COLO668 (cell line): ENCODE measurements around the gene KIF2A.
A peak's percentile ranks its signal among the peaks of the same experiment; 100 is the strongest.

ENCODE experiments used
- DNase-seq: peaks from one replicate; lab custom pipeline; 2025; ENCODE audit not compliant: unreplicated experiment; lab: John Stamatoyannopoulos, UW

Gene KIF2A

DNA sequence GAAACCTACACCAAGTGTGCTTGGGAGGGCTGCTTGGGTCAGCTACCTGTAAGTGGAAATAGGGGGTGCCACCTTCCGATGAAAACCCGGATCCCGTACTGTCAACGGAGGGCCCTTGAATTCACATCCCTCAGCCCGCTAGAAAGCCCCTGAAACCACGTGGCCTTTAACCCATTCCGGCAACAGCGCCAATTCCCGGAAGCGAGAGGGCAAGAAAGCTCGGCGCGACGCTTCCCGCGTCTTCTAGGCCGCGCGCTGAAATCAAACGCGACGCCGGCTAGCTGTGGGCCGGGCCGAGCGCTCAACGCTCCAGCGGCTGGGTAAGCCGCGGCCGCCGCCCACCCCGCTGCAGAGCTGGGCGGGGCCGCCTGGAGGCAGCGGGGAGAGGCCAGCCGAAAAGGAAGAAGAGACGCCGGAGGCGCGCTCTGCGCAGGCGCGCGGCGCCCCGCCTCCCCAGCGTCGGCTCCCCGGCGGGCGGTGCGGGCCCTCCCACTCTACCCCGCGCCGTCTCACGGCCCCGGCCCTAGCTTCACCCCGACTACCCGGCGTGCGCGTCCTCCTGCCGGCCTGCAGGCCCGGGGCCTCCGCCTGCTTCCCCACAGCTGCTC lies at the start of gene KIF2A:
Gene KIF2A, plus strand, starts transcription at position 492 of the 608 bp plus-strand sequence. CDS start 267 bp downstream, outside the sequence.
- peak; percentile 92 for DNase-seq

DNA sequence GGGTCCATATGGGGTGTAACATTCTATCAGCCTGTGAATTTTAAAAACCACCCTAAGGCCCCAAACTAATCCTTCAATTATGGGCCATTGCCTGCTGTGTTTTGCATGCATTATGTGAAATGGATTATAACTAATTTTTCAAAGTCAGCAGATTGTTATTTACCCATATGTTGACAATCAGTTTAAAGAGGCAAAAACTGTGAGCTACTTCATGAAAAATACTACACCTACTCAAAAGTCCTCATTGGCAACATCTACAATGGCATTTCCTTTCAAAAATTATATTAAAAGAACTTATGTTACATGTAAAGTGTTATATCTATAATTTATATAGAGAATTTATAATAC lies 49.0 kb upstream of the KIF2A start:
- no peak for DNase-seq

DNA sequence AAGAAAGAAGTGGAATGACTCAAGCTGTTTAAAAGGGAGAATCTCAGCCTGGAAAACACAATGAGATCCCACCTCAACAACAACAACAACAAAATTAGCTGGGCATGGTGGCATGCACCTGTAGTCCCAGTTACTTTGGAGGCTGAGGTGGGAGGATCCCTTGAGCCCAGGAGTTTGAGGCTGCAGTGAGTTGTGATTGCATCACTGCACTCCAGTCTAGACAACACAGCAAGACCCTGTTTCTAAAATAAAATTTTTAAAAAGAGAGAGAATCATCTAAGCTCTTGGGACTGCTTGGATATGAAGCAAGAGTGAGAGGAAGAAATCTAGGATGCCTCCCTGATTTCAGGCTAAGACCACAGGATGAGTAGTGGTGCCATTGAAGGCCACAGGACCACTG lies 47.4 kb upstream of the KIF2A start:
- no peak for DNase-seq

DNA sequence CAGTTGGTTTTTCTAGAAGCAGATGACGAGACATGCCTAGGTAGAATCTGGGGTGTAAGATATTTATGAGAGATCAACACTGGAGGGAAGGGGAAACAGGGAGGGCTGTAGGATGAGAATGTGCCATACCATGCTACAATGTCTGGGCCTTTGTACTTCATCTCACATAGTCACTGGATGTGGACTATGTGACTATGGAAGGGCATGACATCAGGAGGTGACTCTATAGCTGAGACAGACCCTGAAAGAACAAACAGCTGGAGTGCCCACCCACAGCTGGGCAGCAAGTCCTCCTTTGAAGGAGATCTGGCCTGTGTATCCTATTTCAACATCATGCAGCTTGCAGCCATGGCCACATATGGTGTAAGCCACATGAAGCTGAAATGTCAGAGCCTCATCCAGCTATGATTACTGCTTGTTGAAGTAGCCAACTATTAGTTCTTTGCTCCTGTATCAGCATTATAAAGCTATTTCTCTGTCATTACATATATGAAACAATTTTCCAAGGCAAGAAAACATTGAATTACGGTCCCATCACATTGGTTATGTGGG lies 46.2 kb upstream of the KIF2A start:
- no peak for DNase-seq

DNA sequence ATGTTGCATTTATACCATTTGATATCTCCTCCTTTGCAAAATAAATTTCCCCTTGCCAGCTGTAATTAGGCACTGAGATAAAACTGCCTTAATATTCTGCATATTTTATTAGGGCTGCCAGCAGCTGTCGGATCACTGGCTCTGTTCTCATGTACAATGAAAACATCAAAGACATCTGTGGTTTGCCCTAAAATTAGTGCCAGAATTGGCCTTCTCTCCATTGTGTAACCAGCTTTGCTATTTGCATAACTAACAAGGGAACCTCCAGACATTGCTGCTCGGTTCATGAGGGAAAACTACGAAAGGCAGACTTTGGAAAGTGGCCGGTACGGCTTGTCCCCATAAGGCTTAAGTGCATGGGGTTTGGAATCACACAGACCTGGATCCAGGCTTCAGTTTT lies 45.5 kb upstream of the KIF2A start:
- DNase-seq, result no peak

DNA sequence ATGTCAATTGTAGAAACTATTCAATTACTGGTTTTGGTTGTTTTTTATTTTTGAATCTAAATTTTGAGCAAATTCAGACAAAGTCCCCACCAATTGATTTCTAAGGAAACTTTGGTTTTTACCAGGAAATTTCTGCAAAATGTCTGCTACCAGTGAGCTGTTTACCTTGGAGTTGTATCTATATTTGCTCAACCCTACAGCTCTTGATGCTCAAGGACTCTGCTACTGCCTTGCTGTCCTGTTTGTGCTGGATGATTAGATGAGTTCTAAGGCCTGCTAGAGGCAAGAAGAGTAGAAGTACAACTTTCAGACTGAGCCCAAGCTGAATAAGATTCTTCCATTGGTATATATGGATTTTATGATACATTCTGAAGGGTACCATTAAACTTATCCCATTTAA lies 42.6 kb upstream of the KIF2A start:
- no peak for DNase-seq

DNA sequence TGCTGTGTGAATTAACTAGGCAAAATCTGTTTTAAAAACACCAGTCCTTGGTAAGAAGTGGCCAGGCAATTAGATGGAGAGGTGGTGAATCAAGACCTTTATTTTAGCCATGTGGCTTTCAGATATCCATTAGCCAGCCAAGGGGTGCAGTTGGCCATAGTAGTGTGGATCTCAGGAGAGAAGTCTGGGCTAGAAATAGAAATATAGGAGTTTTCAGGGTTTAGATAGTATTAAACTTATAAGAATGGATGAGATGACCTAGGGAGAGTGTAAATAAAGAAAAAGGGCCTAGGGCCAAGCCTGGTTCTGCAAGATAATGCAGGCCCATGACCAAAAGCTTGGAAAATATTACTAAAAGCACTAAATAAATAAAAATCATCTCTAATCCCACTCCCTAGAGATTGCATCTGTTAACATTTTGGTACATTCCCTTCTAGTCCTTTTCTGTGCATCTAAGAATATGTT lies 40.3 kb upstream of the KIF2A start:
- DNase-seq, result no peak

- DNase-seq, result no peak
Measured at GRCh38 chr5:62266573-62266972, 39.4 kb upstream of the KIF2A start.

- peak; percentile 23 for DNase-seq
Measured at GRCh38 chr5:62268234-62268633, 37.8 kb upstream of the KIF2A start.

DNA sequence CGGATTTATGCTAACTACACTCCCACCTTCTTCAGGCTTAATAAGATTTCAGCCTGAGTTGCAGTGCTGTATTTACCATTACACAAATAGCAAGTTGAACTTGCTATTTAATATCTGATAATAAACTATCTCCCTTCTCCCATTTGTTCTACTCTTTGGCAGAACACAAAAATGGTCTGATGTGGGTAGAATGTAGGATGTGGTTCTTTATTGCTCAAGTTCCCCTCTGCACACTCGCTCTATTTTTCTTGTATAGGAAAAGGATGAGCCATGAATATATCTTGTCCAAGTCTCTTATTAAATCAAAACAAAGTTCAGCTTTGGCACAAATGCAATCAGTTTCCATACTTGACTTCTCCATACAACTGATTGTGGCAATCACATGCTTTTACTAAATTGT lies 37.2 kb upstream of the KIF2A start:
- no peak for DNase-seq

DNA sequence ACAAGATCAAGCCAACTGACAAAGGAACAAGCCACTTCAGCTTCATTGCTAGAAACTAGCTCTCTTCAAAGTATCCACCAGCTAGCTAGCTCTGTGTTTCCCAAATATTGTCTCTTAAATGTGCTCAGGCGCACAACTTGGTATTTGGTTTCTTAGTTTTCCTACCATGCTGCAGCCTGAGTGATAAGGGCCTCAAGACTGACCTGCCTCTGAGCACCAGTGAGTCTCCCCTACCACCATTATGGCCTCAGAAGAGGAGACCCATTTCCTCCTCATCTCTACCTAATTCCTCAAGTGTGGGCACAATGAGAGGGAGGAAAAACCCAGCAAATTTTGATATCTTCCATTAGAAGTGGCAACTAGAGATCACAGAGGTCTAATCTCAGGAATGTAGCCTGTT lies 34.6 kb upstream of the KIF2A start:
- no peak for DNase-seq

DNA sequence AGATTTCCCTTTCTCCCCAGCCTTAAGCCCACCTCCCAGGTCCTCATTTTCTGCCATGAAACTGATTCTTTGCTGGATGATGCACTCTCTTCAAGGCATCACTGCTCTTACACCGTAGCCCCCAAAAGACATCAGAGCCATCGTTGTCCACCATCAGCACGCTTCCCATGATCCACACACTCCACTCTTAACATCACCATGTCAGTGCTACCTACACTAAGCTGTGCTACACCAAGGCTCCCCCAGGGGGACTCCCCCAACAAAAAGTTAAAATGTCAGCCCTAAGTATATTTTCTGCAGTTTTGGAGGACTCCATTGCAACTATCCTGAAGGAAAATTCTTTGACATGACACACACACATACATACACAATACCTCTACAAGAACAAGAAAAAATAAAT lies 34.1 kb upstream of the KIF2A start:
- DNase-seq, result no peak

DNA sequence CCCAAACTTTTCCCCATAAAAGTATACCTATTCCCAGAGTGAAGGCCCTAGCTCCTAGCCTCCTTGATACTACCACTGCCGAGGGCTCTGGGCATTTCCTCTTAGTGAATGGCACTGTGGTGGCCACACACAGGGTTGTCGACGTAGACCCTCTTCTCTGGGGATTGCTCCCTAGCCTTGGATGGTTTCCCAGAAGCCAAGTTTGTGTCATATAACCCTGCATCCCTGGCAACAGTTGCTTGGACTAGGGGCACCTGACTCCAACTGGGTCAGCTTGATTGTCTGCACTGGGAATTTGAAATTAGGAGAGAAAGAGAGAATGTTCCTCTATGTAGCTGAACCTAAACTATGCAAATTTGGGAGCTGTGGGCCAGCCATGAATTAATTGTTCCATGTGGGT lies 32.3 kb upstream of the KIF2A start:
- no peak for DNase-seq

GRCh38 chr5:62275581-62275980 lies 30.4 kb upstream of the KIF2A start:
- DNase-seq, result no peak

- no peak for DNase-seq
Measured at GRCh38 chr5:62281411-62281810, 24.6 kb upstream of the KIF2A start.

DNA sequence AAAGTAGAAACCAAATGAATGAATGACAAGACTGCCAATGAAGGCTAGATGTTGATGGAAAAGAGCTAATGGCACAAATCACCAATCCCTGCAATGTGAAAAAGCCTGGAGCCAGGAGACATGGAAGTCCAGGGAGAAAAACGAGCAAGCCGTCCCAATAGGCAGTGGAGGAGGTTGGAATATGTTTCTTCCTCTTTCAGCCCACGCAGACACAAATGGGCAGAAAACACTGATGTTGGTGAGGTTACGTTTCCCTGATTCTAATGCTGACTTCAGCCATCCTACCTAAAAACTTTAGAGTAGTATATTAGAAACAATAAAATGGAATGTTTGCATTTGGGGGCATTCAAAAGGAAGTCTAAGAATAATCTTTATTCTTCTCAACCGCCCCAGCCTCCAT lies 23.9 kb upstream of the KIF2A start:
- DNase-seq, result no peak

DNA sequence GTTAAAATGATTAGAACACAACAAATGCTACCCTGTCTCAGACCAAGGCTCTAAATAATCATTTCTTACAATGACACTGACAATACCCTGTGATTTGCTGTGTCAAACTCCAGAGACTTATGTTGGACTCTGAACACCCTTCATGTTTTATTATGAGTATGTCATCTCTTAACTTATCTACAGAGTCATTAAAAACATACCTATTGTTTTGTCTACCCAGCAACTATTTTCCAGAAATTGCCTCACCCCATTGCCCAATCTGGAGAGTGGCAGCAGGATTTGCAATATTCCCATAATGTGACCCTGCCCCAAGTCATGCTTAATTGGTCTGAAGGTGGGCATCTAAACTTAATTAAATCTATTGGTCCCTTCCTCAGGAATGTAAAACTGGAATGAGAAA lies 23.0 kb upstream of the KIF2A start:
- DNase-seq, result no peak

GRCh38 chr5:62283861-62284260 lies 22.1 kb upstream of the KIF2A start:
- no peak for DNase-seq

GRCh38 chr5:62284946-62285891 lies 20.8 kb upstream of the KIF2A start:
- no peak for DNase-seq

GRCh38 chr5:62286834-62287233 lies 19.2 kb upstream of the KIF2A start:
- DNase-seq, result no peak

- DNase-seq, result no peak
Measured at GRCh38 chr5:62287237-62287636, 18.8 kb upstream of the KIF2A start.

- DNase-seq, result no peak
Measured at GRCh38 chr5:62288118-62288517, 17.9 kb upstream of the KIF2A start.
